ENCODE data around the gene AARS2.
A peak's percentile ranks its signal among the peaks of the same experiment; 100 is the strongest.

The AARS2 gene

GRCh38 chr6:44339763-44340625, 26.8 kb upstream of the AARS2 start:
- TF ChIP-seq, protein P1, sequence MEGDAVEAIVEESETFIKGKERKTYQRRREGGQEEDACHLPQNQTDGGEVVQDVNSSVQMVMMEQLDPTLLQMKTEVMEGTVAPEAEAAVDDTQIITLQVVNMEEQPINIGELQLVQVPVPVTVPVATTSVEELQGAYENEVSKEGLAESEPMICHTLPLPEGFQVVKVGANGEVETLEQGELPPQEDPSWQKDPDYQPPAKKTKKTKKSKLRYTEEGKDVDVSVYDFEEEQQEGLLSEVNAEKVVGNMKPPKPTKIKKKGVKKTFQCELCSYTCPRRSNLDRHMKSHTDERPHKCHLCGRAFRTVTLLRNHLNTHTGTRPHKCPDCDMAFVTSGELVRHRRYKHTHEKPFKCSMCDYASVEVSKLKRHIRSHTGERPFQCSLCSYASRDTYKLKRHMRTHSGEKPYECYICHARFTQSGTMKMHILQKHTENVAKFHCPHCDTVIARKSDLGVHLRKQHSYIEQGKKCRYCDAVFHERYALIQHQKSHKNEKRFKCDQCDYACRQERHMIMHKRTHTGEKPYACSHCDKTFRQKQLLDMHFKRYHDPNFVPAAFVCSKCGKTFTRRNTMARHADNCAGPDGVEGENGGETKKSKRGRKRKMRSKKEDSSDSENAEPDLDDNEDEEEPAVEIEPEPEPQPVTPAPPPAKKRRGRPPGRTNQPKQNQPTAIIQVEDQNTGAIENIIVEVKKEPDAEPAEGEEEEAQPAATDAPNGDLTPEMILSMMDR (IDR thresholded peaks at IDR 0.05; ENCODE audit: low read depth, low read length), result no peak
- DNase-seq, result no peak
- Histone ChIP-seq H3K4me3 (ENCODE audit: low read depth, low read length) (no peak overlapping the region), H3K4me1 (peaks cover 21% of the 10 kb centered on the region), H3K36me3 (no peaks in the 10 kb centered on the region), H3K27me3 (no peaks in the 10 kb centered on the region), H3K9me3 (no peaks in the 10 kb centered on the region)

DNA sequence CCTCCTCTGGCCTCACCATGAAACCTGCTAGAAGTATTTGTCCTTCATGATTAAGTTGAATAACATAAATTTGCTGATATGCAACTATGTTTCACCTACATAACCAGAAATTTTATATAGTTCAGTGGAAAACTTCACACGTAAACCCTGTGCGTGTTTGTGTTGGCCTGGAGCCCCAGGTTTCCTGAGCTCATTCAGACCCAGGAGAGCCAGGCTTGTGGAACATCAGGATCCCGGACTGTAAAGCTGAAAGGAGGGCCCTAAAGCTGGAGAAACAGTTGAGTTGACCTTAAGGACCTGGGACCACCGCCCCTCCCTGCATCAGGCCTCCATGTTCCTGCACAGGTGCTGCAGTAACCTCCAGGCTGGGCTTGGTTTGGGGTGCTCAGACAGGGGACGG, 26.2 kb upstream of the AARS2 start:
- peaks cover 21% of the 10 kb centered on the region for H3K4me1 ChIP-seq
- DNase-seq, result no peak

GRCh38 chr6:44338228-44339122, 25.3 kb upstream of the AARS2 start:
- Histone ChIP-seq H3K4me3 (ENCODE audit: low read depth, low read length) (no peak overlapping the region), H3K4me1 (peaks cover 22% of the 10 kb centered on the region), H3K9me3 (no peaks in the 10 kb centered on the region), H3K27me3 (no peaks in the 10 kb centered on the region), H3K36me3 (no peaks in the 10 kb centered on the region)
- TF ChIP-seq, protein P1 (IDR thresholded peaks at IDR 0.05; ENCODE audit: low read depth, low read length), result peak; percentile 81
- peak; percentile 73 for DNase-seq

More for the DNA sequence above, 26.2 kb upstream of the AARS2 start:
- Histone ChIP-seq H3K36me3 (no peaks in the 10 kb centered on the region), H3K4me3 (ENCODE audit: low read depth, low read length) (no peak overlapping the region), H3K9me3 (no peaks in the 10 kb centered on the region), H3K27me3 (no peaks in the 10 kb centered on the region)
- TF ChIP-seq, protein P1 (IDR thresholded peaks at IDR 0.05; ENCODE audit: low read depth, low read length), result no peak

DNA sequence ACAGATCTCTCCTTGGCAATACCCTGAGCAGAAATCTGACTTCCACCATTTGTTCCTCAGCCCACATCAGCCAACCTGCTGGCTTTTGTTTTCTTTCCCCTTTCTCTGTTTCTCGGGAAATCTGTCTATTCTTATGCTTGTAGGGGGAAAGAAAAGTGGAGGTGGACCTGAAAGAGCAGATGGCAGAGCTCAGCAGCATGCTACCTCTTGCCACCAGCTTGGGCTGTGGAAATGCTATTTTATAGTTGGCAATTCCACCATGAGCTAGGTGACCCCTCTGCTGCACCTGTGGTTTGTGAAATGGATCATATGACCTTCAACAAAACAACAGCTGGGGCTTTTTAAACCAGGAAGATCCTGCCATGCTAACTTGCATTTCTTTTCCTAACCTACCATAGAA, 22.5 kb upstream of the AARS2 start:
- TF ChIP-seq, protein P1 (IDR thresholded peaks at IDR 0.05; ENCODE audit: low read depth, low read length), result no peak
- Histone ChIP-seq H3K27me3 (no peaks in the 10 kb centered on the region), H3K4me1 (peaks cover 17% of the 10 kb centered on the region), H3K36me3 (no peaks in the 10 kb centered on the region), H3K4me3 (ENCODE audit: low read depth, low read length) (no peak overlapping the region), H3K9me3 (no peaks in the 10 kb centered on the region)
- no peak for DNase-seq

GRCh38 chr6:44333942-44334341, 20.8 kb upstream of the AARS2 start:
- no peaks in the 10 kb centered on the region for H3K27me3 ChIP-seq

More at GRCh38 chr6:44333942-44334341, 20.8 kb upstream of the AARS2 start:
- TF ChIP-seq, protein P1 (IDR thresholded peaks at IDR 0.05; ENCODE audit: low read depth, low read length), result no peak
- H3K9me3 ChIP-seq, result no peaks in the 10 kb centered on the region
- no peak for DNase-seq
- H3K4me1 ChIP-seq, result peaks cover 18% of the 10 kb centered on the region
- no peak overlapping the region for H3K4me3 ChIP-seq (ENCODE audit: low read depth, low read length)
- H3K36me3 ChIP-seq, result no peaks in the 10 kb centered on the region

Measured in BE2C (cell line).